Activated B cell treated with CpG ODN at 0.5 μM for 24 hours (primary cell): ENCODE results near the gene DNAH9. TPM values are rescaled to one million over a fixed set of nuclear protein-coding genes. Genes with fewer than 3 reads are reported as not detected.

Source experiments
- ATAC-seq: fragments of 200-7000 bp; cut with Tn5 transposase; one replicate; pipeline ENCODE4 v1.10.0; 2021; ENCODE audit warnings: low read depth, mild to moderate bottlenecking, moderate library complexity
- CTCF ChIA-PET: fragments of 350-600 bp; sonication (Branson Sonifier 250); formaldehyde crosslinking; loops from one replicate; lab custom pipeline; 2021; ENCODE audit warnings: antibody characterized with exemption; lab: Charles Lee
- POLR2A ChIA-PET: fragments of 350-600 bp; sonication (Branson Sonifier 250); formaldehyde crosslinking; loops from one replicate; lab custom pipeline; 2021; ENCODE audit warnings: antibody characterized with exemption; lab: Charles Lee
- DNase-seq: peaks from one replicate; pipeline ENCODE4 v3.0.0; 2022
- H3K27ac Mint-ChIP-seq: one replicate; pipeline ENCODE4 v1.8.0; 2020; ENCODE audit warnings: mixed read lengths
- H3K27me3 Mint-ChIP-seq: one replicate; pipeline ENCODE4 v1.8.0; 2021; ENCODE audit warnings: mixed read lengths
- H3K36me3 Mint-ChIP-seq: one replicate; pipeline ENCODE4 v1.8.0; 2021; ENCODE audit warnings: low read depth, mixed read lengths
- H3K4me1 Mint-ChIP-seq: one replicate; pipeline ENCODE4 v1.8.0; 2021; ENCODE audit warnings: mixed read lengths
- H3K4me3 Mint-ChIP-seq: one replicate; pipeline ENCODE4 v1.8.0; 2020; ENCODE audit warnings: mild to moderate bottlenecking, mixed read lengths
- H3K9me3 Mint-ChIP-seq: one replicate; pipeline ENCODE4 v1.8.0; 2020; ENCODE audit warnings: mixed read lengths
- CTCF ChIP-seq: fragments of 200-600 bp; IDR thresholded peaks from one replicate; pipeline ENCODE4 v1.8.0; 2022; ENCODE audit warnings: antibody characterized with exemption, mild to moderate bottlenecking
- intact Hi-C: fragments of 100-400 bp; cut with micrococcal nuclease; formaldehyde crosslinking; loops from one replicate; pipeline ENCODE4 v1.15.1; 2024
- total RNA-seq: library from RNA; stranded (reverse); gene quantifications from 2 replicates; pipeline ENCODE4 v1.2.3, GENCODE V29; 2022

Gene DNAH9
- total RNA-seq, 1 donor from 2014 or later, result not detected

- Mint-ChIP-seq H3K4me1 (no peaks in the 10 kb centered on the region), H3K27me3 (no peaks in the 10 kb centered on the region), H3K27ac (no peak overlapping the region), H3K9me3 (peaks cover 2% of the 10 kb centered on the region), H3K4me3 (no peak overlapping the region), H3K36me3 (no peaks in the 10 kb centered on the region)
- intact Hi-C loops, result no loop called here
- no peak for TF ChIP-seq CTCF
- ATAC-seq (no peak), DNase-seq (no peak)
- ChIA-PET POLR2A (no interaction called here), CTCF (no interaction called here)
Measured at GRCh38 chr17:11578998-11579397, 19.3 kb upstream of the DNAH9 start.

- intact Hi-C loops, result no loop called here
- Mint-ChIP-seq H3K36me3 (no peaks in the 10 kb centered on the region), H3K9me3 (peaks cover 4% of the 10 kb centered on the region), H3K4me1 (no peaks in the 10 kb centered on the region), H3K27me3 (no peaks in the 10 kb centered on the region), H3K4me3 (no peak overlapping the region), H3K27ac (no peak overlapping the region)
- ChIA-PET POLR2A (no interaction called here), CTCF (no interaction called here)
- DNase-seq, result no peak
- TF ChIP-seq CTCF, result no peak
- ATAC-seq, result no peak
Measured at GRCh38 chr17:11580677-11581076, 17.6 kb upstream of the DNAH9 start.

GRCh38 chr17:11582217-11582616, 16.1 kb upstream of the DNAH9 start:
- ChIA-PET CTCF (no interaction called here), POLR2A (no interaction called here)
- intact Hi-C loops, result no loop called here
- no peak for DNase-seq
- Mint-ChIP-seq H3K4me3 (no peak overlapping the region), H3K27ac (no peak overlapping the region), H3K27me3 (no peaks in the 10 kb centered on the region), H3K36me3 (no peaks in the 10 kb centered on the region), H3K9me3 (peaks cover 4% of the 10 kb centered on the region), H3K4me1 (no peaks in the 10 kb centered on the region)
- ATAC-seq, result no peak
- no peak for TF ChIP-seq CTCF

GRCh38 chr17:11583306-11583992, 14.8 kb upstream of the DNAH9 start:
- no peaks in the 10 kb centered on the region for H3K36me3 Mint-ChIP-seq
- ChIA-PET POLR2A (no interaction called here), CTCF (no interaction called here)
- no peak overlapping the region for H3K27ac Mint-ChIP-seq
- no peaks in the 10 kb centered on the region for H3K27me3 Mint-ChIP-seq
- DNase-seq (no peak), ATAC-seq (no peak)
- intact Hi-C loops, result no loop called here
- no peaks in the 10 kb centered on the region for H3K4me1 Mint-ChIP-seq
- H3K4me3 Mint-ChIP-seq, result no peak overlapping the region
- TF ChIP-seq CTCF, result no peak
- H3K9me3 Mint-ChIP-seq, result peaks cover 2% of the 10 kb centered on the region

- Mint-ChIP-seq H3K27ac (no peak overlapping the region), H3K4me1 (no peaks in the 10 kb centered on the region), H3K27me3 (no peaks in the 10 kb centered on the region), H3K36me3 (no peaks in the 10 kb centered on the region), H3K9me3 (peaks cover 2% of the 10 kb centered on the region), H3K4me3 (no peak overlapping the region)
- intact Hi-C loops, result no loop called here
- no peak for ATAC-seq
- CTCF ChIA-PET, result no interaction called here
- POLR2A ChIA-PET, result no interaction called here
- TF ChIP-seq CTCF, result no peak
- DNase-seq, result no peak
Measured at GRCh38 chr17:11589716-11590115, 8.6 kb upstream of the DNAH9 start.
